Measurements from ENCODE around the gene GSTM1.
"Not testable (repeated sequence)": the region's sequence is repeated elsewhere in the genome, so short reads cannot be mapped to it uniquely, and the experiment has no call there.

The GSTM1 gene

GRCh38 chr1:109711593-109712320 lies 24.1 kb downstream of the GSTM1 start, which contains the start of gene GSTM5:
GSTM5 (plus strand) TSS chr1:109712251; CDS start chr1:109712313, 62 bp downstream.
- H3K27ac ChIP-seq (ENCODE audit: low read length); H3K4me3 ChIP-seq (ENCODE audit: low read length); H3K9me3 ChIP-seq (ENCODE audit: insufficient read depth, low read depth, low read length); H3K36me3 ChIP-seq (ENCODE audit: insufficient read depth, low read depth, low read length); H3K27me3 ChIP-seq (ENCODE audit: insufficient read depth, low read length); H3K9ac ChIP-seq (ENCODE audit: low read depth, low read length); H3K4me1 ChIP-seq (ENCODE audit: insufficient read depth, low read length): not testable (repeated sequence)

GRCh38 chr1:109712321-109712864 lies 24.8 kb downstream of the GSTM1 start:
- Histone ChIP-seq H3K36me3 (ENCODE audit: insufficient read depth, low read depth, low read length) (no peaks in the 10 kb centered on the region), H3K4me1 (ENCODE audit: insufficient read depth, low read length) (no peaks in the 10 kb centered on the region), H3K4me3 (ENCODE audit: low read length) (no peak overlapping the region), H3K9me3 (ENCODE audit: insufficient read depth, low read depth, low read length) (peaks cover 4% of the 10 kb centered on the region), H3K9ac (ENCODE audit: low read depth, low read length) (no peak overlapping the region), H3K27me3 (ENCODE audit: insufficient read depth, low read length) (no peaks in the 10 kb centered on the region), H3K27ac (ENCODE audit: low read length) (no peak overlapping the region)

GRCh38 chr1:109713636-109714035 lies 26.0 kb downstream of the GSTM1 start:
- H3K36me3 ChIP-seq (ENCODE audit: insufficient read depth, low read depth, low read length), result no peaks in the 10 kb centered on the region
- H3K27me3 ChIP-seq (ENCODE audit: insufficient read depth, low read length), result no peaks in the 10 kb centered on the region
- no peak overlapping the region for H3K27ac ChIP-seq (ENCODE audit: low read length)
- no peak overlapping the region for H3K9ac ChIP-seq (ENCODE audit: low read depth, low read length)
- no peak overlapping the region for H3K4me3 ChIP-seq (ENCODE audit: low read length)
- no peaks in the 10 kb centered on the region; the same call in none of the 2 replicates for H3K9me3 ChIP-seq (ENCODE audit: insufficient read depth, low read depth, low read length)
- no peaks in the 10 kb centered on the region for H3K4me1 ChIP-seq (ENCODE audit: insufficient read depth, low read length)

GRCh38 chr1:109714661-109715372 lies 27.2 kb downstream of the GSTM1 start:
- Histone ChIP-seq H3K4me3 (ENCODE audit: low read length) (no peak overlapping the region), H3K27me3 (ENCODE audit: insufficient read depth, low read length) (no peaks in the 10 kb centered on the region), H3K4me1 (ENCODE audit: insufficient read depth, low read length) (no peaks in the 10 kb centered on the region), H3K9ac (ENCODE audit: low read depth, low read length) (no peak overlapping the region), H3K36me3 (ENCODE audit: insufficient read depth, low read depth, low read length) (no peaks in the 10 kb centered on the region), H3K27ac (ENCODE audit: low read length) (no peak overlapping the region), H3K9me3 (ENCODE audit: insufficient read depth, low read depth, low read length) (no peaks in the 10 kb centered on the region)

- Histone ChIP-seq H3K4me3 (ENCODE audit: low read length) (no peak overlapping the region), H3K9me3 (ENCODE audit: insufficient read depth, low read depth, low read length) (no peaks in the 10 kb centered on the region), H3K36me3 (ENCODE audit: insufficient read depth, low read depth, low read length) (no peaks in the 10 kb centered on the region), H3K4me1 (ENCODE audit: insufficient read depth, low read length) (no peaks in the 10 kb centered on the region), H3K27me3 (ENCODE audit: insufficient read depth, low read length) (no peaks in the 10 kb centered on the region), H3K27ac (ENCODE audit: low read length) (no peak overlapping the region), H3K9ac (ENCODE audit: low read depth, low read length) (no peak overlapping the region)
Measured at GRCh38 chr1:109716121-109716520, 28.5 kb downstream of the GSTM1 start.

- H3K27ac ChIP-seq (ENCODE audit: low read length), result no peak overlapping the region
- H3K27me3 ChIP-seq (ENCODE audit: insufficient read depth, low read length), result no peaks in the 10 kb centered on the region
- H3K36me3 ChIP-seq (ENCODE audit: insufficient read depth, low read depth, low read length), result no peaks in the 10 kb centered on the region
- no peaks in the 10 kb centered on the region for H3K9me3 ChIP-seq (ENCODE audit: insufficient read depth, low read depth, low read length)
- H3K4me3 ChIP-seq (ENCODE audit: low read length), result no peak overlapping the region
- no peak overlapping the region for H3K9ac ChIP-seq (ENCODE audit: low read depth, low read length)
- H3K4me1 ChIP-seq (ENCODE audit: insufficient read depth, low read length), result no peaks in the 10 kb centered on the region
Measured at GRCh38 chr1:109716570-109717090, 29.0 kb downstream of the GSTM1 start.

GRCh38 chr1:109717729-109718128 lies 30.1 kb downstream of the GSTM1 start:
- Histone ChIP-seq H3K4me3 (ENCODE audit: low read length) (no peak overlapping the region), H3K27me3 (ENCODE audit: insufficient read depth, low read length) (no peaks in the 10 kb centered on the region), H3K4me1 (ENCODE audit: insufficient read depth, low read length) (no peaks in the 10 kb centered on the region), H3K27ac (ENCODE audit: low read length) (no peak overlapping the region), H3K9me3 (ENCODE audit: insufficient read depth, low read depth, low read length) (no peaks in the 10 kb centered on the region), H3K36me3 (ENCODE audit: insufficient read depth, low read depth, low read length) (no peaks in the 10 kb centered on the region), H3K9ac (ENCODE audit: low read depth, low read length) (no peak overlapping the region)

- Histone ChIP-seq H3K4me1 (ENCODE audit: insufficient read depth, low read length) (no peaks in the 10 kb centered on the region), H3K27me3 (ENCODE audit: insufficient read depth, low read length) (no peaks in the 10 kb centered on the region), H3K36me3 (ENCODE audit: insufficient read depth, low read depth, low read length) (no peaks in the 10 kb centered on the region), H3K27ac (ENCODE audit: low read length) (no peak overlapping the region), H3K9me3 (ENCODE audit: insufficient read depth, low read depth, low read length) (no peaks in the 10 kb centered on the region), H3K9ac (ENCODE audit: low read depth, low read length) (no peak overlapping the region), H3K4me3 (ENCODE audit: low read length) (no peak overlapping the region)
Measured at GRCh38 chr1:109718495-109718894, 30.9 kb downstream of the GSTM1 start.

GRCh38 chr1:109719337-109719837 lies 31.8 kb downstream of the GSTM1 start:
- H3K4me3 ChIP-seq (ENCODE audit: low read length), result no peak overlapping the region
- no peaks in the 10 kb centered on the region for H3K36me3 ChIP-seq (ENCODE audit: insufficient read depth, low read depth, low read length)
- H3K4me1 ChIP-seq (ENCODE audit: insufficient read depth, low read length), result no peaks in the 10 kb centered on the region
- no peaks in the 10 kb centered on the region for H3K9me3 ChIP-seq (ENCODE audit: insufficient read depth, low read depth, low read length)
- H3K9ac ChIP-seq (ENCODE audit: low read depth, low read length), result no peak overlapping the region
- H3K27ac ChIP-seq (ENCODE audit: low read length), result no peak overlapping the region
- no peaks in the 10 kb centered on the region for H3K27me3 ChIP-seq (ENCODE audit: insufficient read depth, low read length)

GRCh38 chr1:109721042-109721441 lies 33.4 kb downstream of the GSTM1 start:
- no peak overlapping the region for H3K4me3 ChIP-seq (ENCODE audit: low read length)
- H3K27ac ChIP-seq (ENCODE audit: low read length), result no peak overlapping the region
- H3K36me3 ChIP-seq (ENCODE audit: insufficient read depth, low read depth, low read length), result no peaks in the 10 kb centered on the region
- no peak overlapping the region for H3K9ac ChIP-seq (ENCODE audit: low read depth, low read length)
- H3K4me1 ChIP-seq (ENCODE audit: insufficient read depth, low read length), result no peaks in the 10 kb centered on the region
- H3K27me3 ChIP-seq (ENCODE audit: insufficient read depth, low read length), result no peaks in the 10 kb centered on the region
- H3K9me3 ChIP-seq (ENCODE audit: insufficient read depth, low read depth, low read length), result peaks cover 2% of the 10 kb centered on the region; the same call in 1 of the 2 replicates

GRCh38 chr1:109721971-109722370 lies 34.4 kb downstream of the GSTM1 start:
- no peak overlapping the region for H3K27ac ChIP-seq (ENCODE audit: low read length)
- H3K9ac ChIP-seq (ENCODE audit: low read depth, low read length), result no peak overlapping the region
- no peak overlapping the region for H3K4me3 ChIP-seq (ENCODE audit: low read length)
- H3K36me3 ChIP-seq (ENCODE audit: insufficient read depth, low read depth, low read length), result no peaks in the 10 kb centered on the region
- no peaks in the 10 kb centered on the region for H3K27me3 ChIP-seq (ENCODE audit: insufficient read depth, low read length)
- H3K9me3 ChIP-seq (ENCODE audit: insufficient read depth, low read depth, low read length), result peaks cover 8% of the 10 kb centered on the region; the same call in 1 of the 2 replicates
- H3K4me1 ChIP-seq (ENCODE audit: insufficient read depth, low read length), result no peaks in the 10 kb centered on the region
